ENCODE measurements around the gene NDUFC1.

The NDUFC1 gene

DNA sequence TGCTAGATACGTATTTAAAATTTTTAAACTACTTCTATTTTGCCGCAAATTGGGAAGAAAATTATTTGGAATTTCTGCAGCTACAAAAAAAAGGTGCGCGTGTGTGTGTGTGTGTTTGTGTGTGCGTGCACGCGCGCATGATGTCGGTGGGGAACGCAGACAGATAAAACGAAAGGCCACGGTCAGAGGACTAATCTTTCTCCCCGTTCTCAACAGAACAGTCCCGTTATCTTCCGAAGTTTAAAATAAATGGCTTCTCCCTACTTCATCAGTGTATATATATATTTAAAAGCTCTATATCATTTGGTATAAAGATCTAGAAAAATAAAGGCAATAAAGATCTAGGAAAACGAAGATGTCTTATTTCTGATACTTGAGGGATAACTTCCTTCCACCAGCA is 23.8 kb downstream of the NDUFC1 start:
- DNase-seq (ENCODE audit: low read depth): no peak
- TF ChIP-seq, protein P1, sequence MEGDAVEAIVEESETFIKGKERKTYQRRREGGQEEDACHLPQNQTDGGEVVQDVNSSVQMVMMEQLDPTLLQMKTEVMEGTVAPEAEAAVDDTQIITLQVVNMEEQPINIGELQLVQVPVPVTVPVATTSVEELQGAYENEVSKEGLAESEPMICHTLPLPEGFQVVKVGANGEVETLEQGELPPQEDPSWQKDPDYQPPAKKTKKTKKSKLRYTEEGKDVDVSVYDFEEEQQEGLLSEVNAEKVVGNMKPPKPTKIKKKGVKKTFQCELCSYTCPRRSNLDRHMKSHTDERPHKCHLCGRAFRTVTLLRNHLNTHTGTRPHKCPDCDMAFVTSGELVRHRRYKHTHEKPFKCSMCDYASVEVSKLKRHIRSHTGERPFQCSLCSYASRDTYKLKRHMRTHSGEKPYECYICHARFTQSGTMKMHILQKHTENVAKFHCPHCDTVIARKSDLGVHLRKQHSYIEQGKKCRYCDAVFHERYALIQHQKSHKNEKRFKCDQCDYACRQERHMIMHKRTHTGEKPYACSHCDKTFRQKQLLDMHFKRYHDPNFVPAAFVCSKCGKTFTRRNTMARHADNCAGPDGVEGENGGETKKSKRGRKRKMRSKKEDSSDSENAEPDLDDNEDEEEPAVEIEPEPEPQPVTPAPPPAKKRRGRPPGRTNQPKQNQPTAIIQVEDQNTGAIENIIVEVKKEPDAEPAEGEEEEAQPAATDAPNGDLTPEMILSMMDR (IDR thresholded peaks at IDR 0.05; ENCODE audit: low read depth, low read length): no peak
- TF ChIP-seq, protein P2, sequence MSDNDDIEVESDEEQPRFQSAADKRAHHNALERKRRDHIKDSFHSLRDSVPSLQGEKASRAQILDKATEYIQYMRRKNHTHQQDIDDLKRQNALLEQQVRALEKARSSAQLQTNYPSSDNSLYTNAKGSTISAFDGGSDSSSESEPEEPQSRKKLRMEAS (IDR thresholded peaks at IDR 0.05; ENCODE audit: low read depth, low read length): no peak
- TF ChIP-seq POLR2A (IDR thresholded peaks at IDR 0.05; ENCODE audit: extremely low read depth, insufficient read length) (no peak), MYC (IDR thresholded peaks at IDR 0.05; ENCODE audit: low read depth, low read length) (no peak)
- H3K4me3 ChIP-seq (ENCODE audit: low read depth, low read length): no peak overlapping the region

DNA sequence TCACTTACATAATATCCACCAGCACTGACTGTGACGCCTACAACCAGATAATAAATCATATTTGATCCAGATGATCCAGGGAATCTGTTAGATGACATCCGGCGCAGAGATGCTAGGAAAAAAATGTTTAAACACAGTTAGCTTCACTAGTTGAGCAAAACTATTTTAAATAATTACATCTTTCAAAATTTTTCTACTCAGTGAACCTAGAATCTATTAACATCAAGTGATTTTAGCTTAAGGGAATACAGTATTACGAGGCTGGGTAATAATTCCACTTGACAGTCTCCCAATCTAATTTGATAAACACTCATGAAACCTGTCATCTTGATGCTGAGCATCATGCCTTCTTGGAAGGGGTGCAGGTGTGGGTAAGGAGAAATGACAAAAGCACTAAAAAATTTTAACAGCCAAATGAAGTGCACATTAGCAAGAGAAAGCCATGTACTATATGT is 27.0 kb downstream of the NDUFC1 start:
- TF ChIP-seq, protein P1 (IDR thresholded peaks at IDR 0.05; ENCODE audit: low read depth, low read length): no peak
- TF ChIP-seq POLR2A (IDR thresholded peaks at IDR 0.05; ENCODE audit: extremely low read depth, insufficient read length): no peak
- no peak for TF ChIP-seq MYC (IDR thresholded peaks at IDR 0.05; ENCODE audit: low read depth, low read length)
- TF ChIP-seq, protein P2 (IDR thresholded peaks at IDR 0.05; ENCODE audit: low read depth, low read length): no peak
- no peak for DNase-seq (ENCODE audit: low read depth)
- H3K4me3 ChIP-seq (ENCODE audit: low read depth, low read length): no peak overlapping the region

DNA sequence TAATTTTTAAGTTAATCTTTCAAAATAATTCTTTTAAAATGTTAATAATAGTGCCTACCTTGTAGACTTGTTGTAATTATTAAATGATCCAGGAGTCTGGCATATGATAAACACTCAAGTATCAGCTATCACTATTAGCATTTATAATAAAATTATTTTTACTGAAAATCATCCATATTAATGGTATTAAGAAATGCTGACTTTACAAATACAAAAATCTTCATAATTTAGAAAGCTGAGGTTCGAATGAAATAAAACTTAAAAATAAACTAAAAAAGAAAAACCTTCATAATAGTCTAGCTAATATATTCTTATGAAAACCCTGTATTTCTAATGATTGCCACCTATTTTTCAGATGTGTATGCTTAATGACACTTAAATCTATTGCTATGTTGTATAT is 27.5 kb downstream of the NDUFC1 start:
- TF ChIP-seq POLR2A (IDR thresholded peaks at IDR 0.05; ENCODE audit: extremely low read depth, insufficient read length): no peak
- no peak for TF ChIP-seq MYC (IDR thresholded peaks at IDR 0.05; ENCODE audit: low read depth, low read length)
- TF ChIP-seq, protein P2 (IDR thresholded peaks at IDR 0.05; ENCODE audit: low read depth, low read length): no peak
- TF ChIP-seq, protein P1 (IDR thresholded peaks at IDR 0.05; ENCODE audit: low read depth, low read length): no peak

DNA sequence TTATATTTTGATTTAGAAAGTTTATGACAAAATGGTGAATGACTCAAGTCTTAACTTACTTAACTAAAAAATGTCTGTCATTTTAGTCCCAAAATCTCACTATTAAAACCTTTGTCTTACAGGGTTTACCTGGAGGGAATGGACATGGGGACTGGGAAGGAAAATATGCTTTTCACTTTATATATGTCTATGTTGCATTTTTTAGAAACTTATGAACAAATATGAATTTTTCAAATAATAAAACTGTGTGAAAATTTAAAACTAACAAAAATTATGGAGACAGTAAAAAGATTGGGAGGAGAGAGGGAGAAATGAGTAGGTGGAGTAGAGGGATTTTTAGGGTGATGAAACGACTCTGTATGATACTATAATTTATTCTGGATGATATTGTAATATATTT is 28.4 kb downstream of the NDUFC1 start:
- TF ChIP-seq POLR2A (IDR thresholded peaks at IDR 0.05; ENCODE audit: extremely low read depth, insufficient read length) (no peak), MYC (IDR thresholded peaks at IDR 0.05; ENCODE audit: low read depth, low read length) (no peak)
- TF ChIP-seq, protein P1 (IDR thresholded peaks at IDR 0.05; ENCODE audit: low read depth, low read length): no peak
- TF ChIP-seq, protein P2 (IDR thresholded peaks at IDR 0.05; ENCODE audit: low read depth, low read length): no peak
- H3K4me3 ChIP-seq (ENCODE audit: low read depth, low read length): no peak overlapping the region
- DNase-seq (ENCODE audit: low read depth): no peak

More for the DNA sequence above, 27.5 kb downstream of the NDUFC1 start:
- H3K4me3 ChIP-seq (ENCODE audit: low read depth, low read length): no peak overlapping the region
- no peak for DNase-seq (ENCODE audit: low read depth)

DNA sequence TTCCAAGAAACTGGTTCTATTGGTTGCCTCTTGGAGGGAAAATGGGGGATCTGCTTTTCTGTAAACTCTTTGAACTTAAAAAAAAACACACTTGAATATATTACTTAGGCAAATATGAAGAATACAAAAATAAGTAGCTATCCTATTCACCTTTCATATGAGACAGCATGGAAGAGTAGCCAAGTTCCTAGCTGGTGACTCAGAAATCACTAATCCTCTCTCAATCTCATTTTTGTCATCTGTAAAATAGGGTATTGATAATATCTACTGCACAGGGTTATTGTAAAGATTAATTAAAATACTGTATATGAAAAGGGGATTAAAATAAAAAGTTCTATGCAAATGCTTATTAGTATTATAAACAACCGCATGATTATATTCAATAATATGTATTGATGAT is 35.0 kb downstream of the NDUFC1 start:
- TF ChIP-seq, protein P2 (IDR thresholded peaks at IDR 0.05; ENCODE audit: low read depth, low read length): no peak
- TF ChIP-seq POLR2A (IDR thresholded peaks at IDR 0.05; ENCODE audit: extremely low read depth, insufficient read length) (no peak), MYC (IDR thresholded peaks at IDR 0.05; ENCODE audit: low read depth, low read length) (no peak)
- TF ChIP-seq, protein P1 (IDR thresholded peaks at IDR 0.05; ENCODE audit: low read depth, low read length): no peak
- DNase-seq (ENCODE audit: low read depth): no peak
- H3K4me3 ChIP-seq (ENCODE audit: low read depth, low read length): no peak overlapping the region
